GM12878 (cell line): ENCODE measurements around the gene MOB2. TPM values are rescaled to one million over a fixed set of nuclear protein-coding genes. Genes with fewer than 3 reads are reported as not detected.

Experiments used
- ATAC-seq: fragments of 200-7000 bp; cut with Tn5 transposase; 3 replicates; pipeline ENCODE4 v1.9.1; 2020; ENCODE audit warnings: mild to moderate bottlenecking, moderate library complexity
- BruUV-seq: library from RNA; stranded (reverse); fragments of 400-500 nt; replicated peaks from 2 replicates; lab custom pipeline; 2021; lab: Mats Ljungman, UMichigan
- CTCF ChIA-PET: fragments of 300-600 bp; sonication (Branson Sonifier 250); formaldehyde crosslinking; extraction: SDS; loops from one replicate; lab custom pipeline; 2021; ENCODE audit warnings: inconsistent platforms; lab: Yijun Ruan, JAX
- POLR2A ChIA-PET: fragments of 350-600 bp; formaldehyde crosslinking; extraction: SDS; loops from one replicate; lab custom pipeline; 2021; ENCODE audit warnings: inconsistent platforms; lab: Charles Lee
- RAD21 ChIA-PET: fragments of 300-600 bp; sonication (Branson Sonifier 250); formaldehyde crosslinking; loops from one replicate; lab custom pipeline; 2023; ENCODE audit warnings: antibody characterized with exemption; ENCODE audit not compliant: unreplicated experiment; lab: Charles Lee
- SMC1A ChIA-PET: fragments of 300-600 bp; sonication (Branson Sonifier 250); formaldehyde crosslinking; loops from one replicate; lab custom pipeline; 2023; ENCODE audit not compliant: unreplicated experiment, uncharacterized antibody; lab: Charles Lee
- DNase-seq: peaks from one replicate; pipeline ENCODE4 v3.0.0-alpha.2; 2011; ENCODE audit warnings: low read depth, low spot score
- FAIRE-seq: peaks from 3 replicates; lab custom pipeline; 2011; peaks lifted over from hg19 to GRCh38; lab: Jason Lieb, UNC
- H2AFZ ChIP-seq: 2 replicates; pipeline ENCODE4 v1.6.0; 2011; ENCODE audit warnings: low read depth, low read length, control low read depth; ENCODE audit not compliant: control insufficient read depth
- H3K27ac ChIP-seq: 2 replicates; pipeline ENCODE4 v1.5.1; 2011; ENCODE audit warnings: control low read depth; ENCODE audit not compliant: control insufficient read depth, insufficient read depth
- H3K27me3 ChIP-seq, 2 experiments: replicated peaks in 1 of 2; 2 replicates each; pipeline versions ENCODE4 v1.6.0 to v1.6.1; 2011; ENCODE audit warnings: low read length in 1 of 2; ENCODE audit not compliant: control insufficient read depth in 2 of 2, insufficient read depth in 2 of 2
- H3K36me3 ChIP-seq, 2 experiments: 2 replicates each; pipeline ENCODE4 v1.5.1; 2011; ENCODE audit warnings: low read length in 1 of 2; ENCODE audit not compliant: control insufficient read depth in 2 of 2, insufficient read depth in 2 of 2
- H3K4me1 ChIP-seq: 2 replicates; pipeline ENCODE4 v1.6.1; 2011; ENCODE audit warnings: mild to moderate bottlenecking, low read length, moderate library complexity, mixed read lengths; ENCODE audit not compliant: control insufficient read depth, insufficient read depth
- H3K4me2 ChIP-seq: 2 replicates; pipeline ENCODE4 v1.6.0; 2011; ENCODE audit warnings: control low read depth; ENCODE audit not compliant: control insufficient read depth, insufficient read depth
- H3K4me3 ChIP-seq: fragments of 200-600 bp; sonication (generic); 2 replicates; pipeline ENCODE4 v1.5.1; 2016
- H3K79me2 ChIP-seq: 2 replicates; pipeline ENCODE4 v1.6.0; 2011; ENCODE audit warnings: low read length; ENCODE audit not compliant: control insufficient read depth, insufficient read depth
- H3K9ac ChIP-seq: 2 replicates; pipeline ENCODE4 v1.8.0; 2011; ENCODE audit warnings: low read length, control low read depth, mixed read lengths; ENCODE audit not compliant: control insufficient read depth, insufficient read depth
- H3K9me3 ChIP-seq: replicated peaks from 3 replicates; pipeline ENCODE4 v1.5.1; 2011; ENCODE audit warnings: mild to moderate bottlenecking, low read length; ENCODE audit not compliant: control insufficient read depth, insufficient read depth
- H4K20me1 ChIP-seq: 2 replicates; pipeline ENCODE4 v1.6.0; 2011; ENCODE audit not compliant: control insufficient read depth, insufficient read depth
- BRCA1 ChIP-seq: IDR thresholded peaks from 2 replicates; pipeline ENCODE4 v1.6.1; 2011; ENCODE audit warnings: low read depth, low read length, improper control_type of control experiment
- CHD2 ChIP-seq: IDR thresholded peaks from 2 replicates; pipeline ENCODE4 v1.6.1; 2011; ENCODE audit warnings: low read depth, low read length, improper control_type of control experiment, borderline replicate concordance
- CREB1 ChIP-seq: IDR thresholded peaks from 2 replicates; pipeline ENCODE4 v1.6.1; 2012; ENCODE audit warnings: low read depth, mild to moderate bottlenecking, inconsistent platforms
- DPF2 ChIP-seq: fragments of 450-650 bp; IDR thresholded peaks from 2 replicates; pipeline ENCODE4 v1.6.1; 2017; ENCODE audit warnings: mild to moderate bottlenecking
- HSF1 ChIP-seq: fragments of 150-350 bp; IDR thresholded peaks from 2 replicates; pipeline ENCODE4 v1.6.1; 2014; ENCODE audit warnings: mild to moderate bottlenecking, low read depth, low read length
- NFIC ChIP-seq: IDR thresholded peaks from 2 replicates; pipeline ENCODE4 v1.6.1; 2012; ENCODE audit warnings: low read depth, mild to moderate bottlenecking, inconsistent platforms, low read length, moderate library complexity
- NR2C1 ChIP-seq: fragments of 450-650 bp; IDR thresholded peaks from 2 replicates; pipeline ENCODE4 v1.6.1; 2017; ENCODE audit warnings: antibody characterized with exemption, mild to moderate bottlenecking, moderate library complexity
- SIX5 ChIP-seq: IDR thresholded peaks from 2 replicates; pipeline ENCODE4 v1.6.1; 2011; ENCODE audit warnings: mild to moderate bottlenecking, low read depth, low read length, moderate library complexity; ENCODE audit not compliant: severe bottlenecking
- SKIL ChIP-seq: fragments of 450-650 bp; IDR thresholded peaks from 2 replicates; pipeline ENCODE4 v1.6.1; 2017; ENCODE audit warnings: mild to moderate bottlenecking, low read depth, inconsistent platforms; ENCODE audit not compliant: poor library complexity, severe bottlenecking
- ZNF207 ChIP-seq: fragments of 450-650 bp; IDR thresholded peaks from 2 replicates; pipeline ENCODE4 v1.6.1; 2014; ENCODE audit warnings: antibody characterized with exemption, mild to moderate bottlenecking, borderline replicate concordance
- ZNF384 ChIP-seq: IDR thresholded peaks from 2 replicates; pipeline ENCODE4 v1.6.1; 2012; ENCODE audit warnings: low read depth, mild to moderate bottlenecking, low read length, improper control_type of control experiment, borderline replicate concordance
- WGBS: methylation state at CpG from one replicate; pipeline ENCODE4 v1.1.6; 2016; ENCODE audit warnings: low lambda C conversion rate; ENCODE audit not compliant: insufficient replicate concordance, insufficient coverage; ENCODE audit errors: missing lambda C conversion rate; 5-methylcytosine and 5-hydroxymethylcytosine counted together
- in situ Hi-C: fragments of 300-500 bp; cut with MboI; formaldehyde crosslinking; loops from 9 replicates; pipeline ENCODE4 v1.14.3; 2018; ENCODE audit warnings: mixed read lengths
- intact Hi-C: fragments of 100-400 bp; cut with micrococcal nuclease; formaldehyde crosslinking; loops from one replicate; pipeline ENCODE4 v1.14.2; 2022; ENCODE audit not compliant: unreplicated experiment
- polyA plus RNA-seq, 11 experiments: library from polyadenylated mRNA; depleted of rRNA in 4 of 11; unstranded in 6 of 11; stranded (reverse) in 5 of 11; fragments of >200 nt; fragmentation: Nextera tagmentation in 4 of 11; fragmentation: Illumina TruSeq in 1 of 11; extraction: Ambion mirVana in 4 of 11; extraction: Trizol in 1 of 11; gene quantifications; 1 replicate in 1 of 11; 2 replicates in 10 of 11; pipeline versions ENCODE4 v1.2.1 to v1.2.3, GENCODE V29; 2011 to 2016; ENCODE audit warnings: inconsistent platforms in 2 of 11, missing spikeins in 2 of 11, low read depth in 1 of 11
- total RNA-seq, 4 experiments: library from RNA; depleted of rRNA in 3 of 4; stranded (reverse); fragments of >200 nt in 3 of 4; fragmentation: Illumina TruSeq in 1 of 4; extraction: Trizol in 1 of 4; gene quantifications; 2 replicates each; pipeline versions ENCODE4 v1.2.1 to v1.2.3, GENCODE V29; 2013 to 2021

Gene MOB2
- total and polyA plus RNA-seq, 10 of the 15 experiments (the other 5 are each of a cell fraction or from before 2014, with no cell fraction given) = 0.10 to 34.6 (median 15.5) TPM

- no peak overlapping the region for H2AFZ ChIP-seq
- no peak for DNase-seq
- POLR2A ChIA-PET = no interaction called here
- H3K27ac ChIP-seq = no peak overlapping the region
- no peaks in the 10 kb centered on the region; the same call in none of the 2 replicates for H3K79me2 ChIP-seq
- WGBS = 95% methylated on average over 14 of the region's 14 CpGs
- TF ChIP-seq HSF1 (no peak), CHD2 (no peak), ZNF384 (no peak), CREB1 (no peak), ZNF207 (no peak), DPF2 (no peak), SIX5 (no peak), NFIC (no peak), BRCA1 (no peak), SKIL (no peak), NR2C1 (no peak)
- TF ChIP-seq, all 136 proteins: peak for 0
- Histone ChIP-seq H3K27me3 (no peaks in the 10 kb centered on the region), H3K4me1 (peaks cover 3% of the 10 kb centered on the region; the same call in 1 of the 2 replicates), H3K4me2 (no peak overlapping the region), H3K4me3 (no peak overlapping the region), H3K36me3 (peaks cover 0 to 2% of the 10 kb centered on the region in 2 experiments; a peak in 2 of 4 replicates), H3K9ac (no peak overlapping the region), H3K9me3 (no peaks in the 10 kb centered on the region; the same call in 2 of the 3 replicates), H4K20me1 (no peaks in the 10 kb centered on the region)
- CTCF ChIA-PET = no interaction called here
- no TSS peak for BruUV-seq
- FAIRE-seq = no peak
- SMC1A ChIA-PET = no interaction called here
- ATAC-seq = no peak
- intact Hi-C loops (no loop called here), in situ Hi-C loops (no loop called here)
- RAD21 ChIA-PET = no interaction called here
Measured at GRCh38 chr11:1499899-1500298, 13.3 kb upstream of the MOB2 start.
